Trophoblast cell (in vitro differentiated cells and primary cell): ENCODE data around the gene RPL39L. TPM values are rescaled to one million over a fixed set of nuclear protein-coding genes. Genes with fewer than 3 reads are reported as not detected.

ENCODE experiments used
- DNase-seq, 2 donors: peaks; one replicate each; pipeline ENCODE4 v3.0.0-alpha.2; 2016
- H2AFZ ChIP-seq: 2 replicates; pipeline ENCODE4 v1.6.1; 2013; ENCODE audit warnings: low read length, moderate library complexity, mild to moderate bottlenecking; ENCODE audit not compliant: insufficient read depth, poor library complexity
- H2AK5ac ChIP-seq: 2 replicates; pipeline ENCODE4 v1.6.1; 2013; ENCODE audit warnings: mild to moderate bottlenecking, low read length
- H2BK120ac ChIP-seq: 2 replicates; pipeline ENCODE4 v1.6.1; 2013; ENCODE audit warnings: low read length, mild to moderate bottlenecking, moderate library complexity; ENCODE audit not compliant: insufficient read depth, poor library complexity
- H2BK12ac ChIP-seq: 2 replicates; pipeline ENCODE4 v1.6.1; 2013; ENCODE audit warnings: mild to moderate bottlenecking, low read length, moderate library complexity
- H2BK5ac ChIP-seq: 2 replicates; pipeline ENCODE4 v1.6.1; 2013; ENCODE audit warnings: low read length, low read depth, moderate library complexity, mild to moderate bottlenecking; ENCODE audit not compliant: poor library complexity
- H3K14ac ChIP-seq: 2 replicates; pipeline ENCODE4 v1.6.1; 2013; ENCODE audit warnings: mild to moderate bottlenecking, low read length
- H3K18ac ChIP-seq: 2 replicates; pipeline ENCODE4 v1.6.1; 2013; ENCODE audit warnings: mild to moderate bottlenecking, low read length
- H3K23ac ChIP-seq: 2 replicates; pipeline ENCODE4 v1.6.1; 2013; ENCODE audit warnings: low read length
- H3K27ac ChIP-seq: 2 replicates; pipeline ENCODE4 v1.5.1; 2013; ENCODE audit warnings: low read depth, mild to moderate bottlenecking, inconsistent platforms, low read length, moderate library complexity
- H3K27me3 ChIP-seq: 2 replicates; pipeline ENCODE4 v1.6.1; 2013; ENCODE audit warnings: inconsistent platforms, mild to moderate bottlenecking, low read length, moderate library complexity; ENCODE audit not compliant: insufficient read depth
- H3K36me3 ChIP-seq, 2 experiments: 1 replicate in 1 of 2; 2 replicates in 1 of 2; pipeline ENCODE4 v1.6.1; 2013; ENCODE audit warnings: low read length in 2 of 2, mild to moderate bottlenecking in 2 of 2, moderate library complexity in 1 of 2; ENCODE audit not compliant: insufficient read depth in 2 of 2, control insufficient read depth in 1 of 2
- H3K4ac ChIP-seq: 2 replicates; pipeline ENCODE4 v1.6.1; 2013; ENCODE audit warnings: low read depth, mild to moderate bottlenecking, low read length, moderate library complexity
- H3K4me1 ChIP-seq, 2 experiments: 1 replicate in 1 of 2; 2 replicates in 1 of 2; pipeline ENCODE4 v1.6.1; 2013; ENCODE audit warnings: low read length in 2 of 2, mild to moderate bottlenecking in 2 of 2, moderate library complexity in 1 of 2; ENCODE audit not compliant: insufficient read depth in 2 of 2, control insufficient read depth in 1 of 2
- H3K4me2 ChIP-seq: 2 replicates; pipeline ENCODE4 v1.6.1; 2013; ENCODE audit warnings: inconsistent platforms, mild to moderate bottlenecking, low read length, moderate library complexity
- H3K4me3 ChIP-seq: 2 replicates; pipeline ENCODE4 v1.5.1; 2013; ENCODE audit warnings: mild to moderate bottlenecking, low read depth, low read length, inconsistent platforms
- H3K79me1 ChIP-seq: one replicate; pipeline ENCODE4 v1.6.1; 2013; ENCODE audit warnings: low read length
- H3K79me2 ChIP-seq: 2 replicates; pipeline ENCODE4 v1.6.1; 2013; ENCODE audit warnings: low read length, mild to moderate bottlenecking; ENCODE audit not compliant: control insufficient read depth, insufficient read depth, poor library complexity
- H3K9ac ChIP-seq: 2 replicates; pipeline ENCODE4 v1.6.1; 2013; ENCODE audit warnings: mild to moderate bottlenecking, low read length
- H3K9me3 ChIP-seq: 2 replicates; pipeline ENCODE4 v1.6.1; 2013; ENCODE audit warnings: low read depth, mild to moderate bottlenecking, control low read depth, inconsistent platforms, low read length; ENCODE audit not compliant: insufficient read depth
- H4K12ac ChIP-seq: 2 replicates; pipeline ENCODE4 v1.6.1; 2013; ENCODE audit warnings: low read depth, mild to moderate bottlenecking, low read length, moderate library complexity
- H4K8ac ChIP-seq: 2 replicates; pipeline ENCODE4 v1.6.1; 2013; ENCODE audit warnings: low read depth, mild to moderate bottlenecking, low read length, moderate library complexity
- H4K91ac ChIP-seq: one replicate; pipeline ENCODE4 v1.6.1; 2013; ENCODE audit warnings: low read depth, mild to moderate bottlenecking, low read length, moderate library complexity
- WGBS: extraction: QIAGEN DNeasy Blood & Tissue Kit; methylation state at CpG from one replicate; pipeline ENCODE4 v1.1.7; 2013; ENCODE audit warnings: missing lambda C conversion rate; ENCODE audit not compliant: insufficient read length, insufficient coverage; ENCODE audit errors: extremely low coverage; 5-methylcytosine and 5-hydroxymethylcytosine counted together
- polyA plus RNA-seq: library from polyadenylated mRNA; stranded (reverse); fragments of 200-250 nt; gene quantifications from 2 replicates; pipeline ENCODE4 v1.2.3, GENCODE V29; 2013

The RPL39L gene
- 30.4 and 31.7 TPM in 2 replicates for polyA plus RNA-seq

- H4K91ac ChIP-seq = peak within 1 kb of the TSS; percentile 77
- H3K79me2 ChIP-seq = peaks cover 4% of the 10 kb centered on the region
- peak within 1 kb of the TSS; percentile 87 for H3K14ac ChIP-seq
- H2BK120ac ChIP-seq = peak within 1 kb of the TSS; percentile 70
- peak within 1 kb of the TSS; percentile 82 for H3K4ac ChIP-seq
- peaks cover 1% of the 10 kb centered on the region for H3K9me3 ChIP-seq
- no CpG with 5 or more reads among the region's 69 CpGs for WGBS
- peaks cover 0 to 2% of the 10 kb centered on the region in 2 experiments for H3K36me3 ChIP-seq
- peak within 1 kb of the TSS; percentile 80 for H4K12ac ChIP-seq
- H3K9ac ChIP-seq = peak within 1 kb of the TSS; percentile 92
- H3K4me3 ChIP-seq = peak within 1 kb of the TSS; percentile 79
- H3K18ac ChIP-seq = peak within 1 kb of the TSS; percentile 86
- peaks cover 7% of the 10 kb centered on the region for H3K79me1 ChIP-seq
- peak within 1 kb of the TSS; percentile 80 for H3K27ac ChIP-seq
- H2AFZ ChIP-seq = peak within 1 kb of the TSS; percentile 90
- no peak within 1 kb of the TSS for H3K23ac ChIP-seq
- H4K8ac ChIP-seq = peak within 1 kb of the TSS; percentile 95
- H3K27me3 ChIP-seq = peaks cover 4% of the 10 kb centered on the region
- DNase-seq = peak; percentile 90 to 96
- H2BK12ac ChIP-seq = no peak within 1 kb of the TSS
- H3K4me2 ChIP-seq = peak within 1 kb of the TSS; percentile 86
- H3K4me1 ChIP-seq = peaks cover 0 to 7% of the 10 kb centered on the region in 2 experiments
- H2AK5ac ChIP-seq = no peak within 1 kb of the TSS
- H2BK5ac ChIP-seq = peak within 1 kb of the TSS; percentile 42
These were observed at the start of gene RPL39L for GRCh38 chr3:187139126-187139894. Gene RPL39L (minus strand): TSS chr3:187139496. CDS start chr3:187121300, 18,196 bp downstream.

GRCh38 chr3:187188931-187189330, 49.6 kb upstream of the RPL39L start:
- H3K23ac ChIP-seq = no peak overlapping the region
- H3K4me3 ChIP-seq = no peak overlapping the region
- H3K14ac ChIP-seq = no peak overlapping the region
- H3K9me3 ChIP-seq = no peaks in the 10 kb centered on the region
- no peaks in the 10 kb centered on the region for H3K27me3 ChIP-seq
- no peak overlapping the region for H3K18ac ChIP-seq
- H3K4me1 ChIP-seq = peaks cover 4 to 7% of the 10 kb centered on the region in 2 experiments
- H3K36me3 ChIP-seq = no peaks in the 10 kb centered on the region
- H2BK120ac ChIP-seq = no peak overlapping the region
- H2AFZ ChIP-seq = no peak overlapping the region
- no peak overlapping the region for H3K4me2 ChIP-seq
- no peak overlapping the region for H2BK12ac ChIP-seq
- no peak overlapping the region for H4K12ac ChIP-seq
- H3K4ac ChIP-seq = no peak overlapping the region
- no peak overlapping the region for H3K9ac ChIP-seq
- DNase-seq = no peak
- H2BK5ac ChIP-seq = no peak overlapping the region
- peaks cover 5% of the 10 kb centered on the region for H3K79me1 ChIP-seq
- H2AK5ac ChIP-seq = no peak overlapping the region
- no peak overlapping the region for H4K8ac ChIP-seq
- no peak overlapping the region for H3K27ac ChIP-seq
- H4K91ac ChIP-seq = no peak overlapping the region
- H3K79me2 ChIP-seq = peaks cover 2% of the 10 kb centered on the region
- no CpG with 5 or more reads among the region's 2 CpGs for WGBS

GRCh38 chr3:187186801-187187421, 47.6 kb upstream of the RPL39L start:
- Histone ChIP-seq H3K18ac (peak overlapping the region; percentile 32), H3K4me2 (peak overlapping the region; percentile 16), H2BK12ac (peak overlapping the region; percentile 62), H2AFZ (no peak overlapping the region), H3K23ac (no peak overlapping the region), H3K79me2 (peaks cover 2% of the 10 kb centered on the region), H3K79me1 (peaks cover 7% of the 10 kb centered on the region), H3K9ac (no peak overlapping the region), H2BK120ac (peak overlapping the region; percentile 40), H3K27ac (peak overlapping the region; percentile 65), H3K9me3 (no peaks in the 10 kb centered on the region), H4K12ac (no peak overlapping the region), H3K4me1 (peaks cover 4 to 10% of the 10 kb centered on the region in 2 experiments), H3K27me3 (no peaks in the 10 kb centered on the region), H3K14ac (peak overlapping the region; percentile 58), H3K4me3 (no peak overlapping the region), H2AK5ac (no peak overlapping the region), H2BK5ac (peak overlapping the region; percentile 46), H4K8ac (peak overlapping the region; percentile 27), H4K91ac (peak overlapping the region; percentile 33), H3K4ac (no peak overlapping the region), H3K36me3 (no peaks in the 10 kb centered on the region)
- peak; percentile 89 to 96 for DNase-seq
- WGBS = no CpG with 5 or more reads among the region's 5 CpGs

- DNase-seq = no peak
- peaks cover 4 to 10% of the 10 kb centered on the region in 2 experiments for H3K4me1 ChIP-seq
- peak overlapping the region; percentile 16 for H3K4me2 ChIP-seq
- H3K36me3 ChIP-seq = no peaks in the 10 kb centered on the region
- H3K4ac ChIP-seq = no peak overlapping the region
- no peak overlapping the region for H2BK12ac ChIP-seq
- no peak overlapping the region for H2BK120ac ChIP-seq
- no peak overlapping the region for H3K23ac ChIP-seq
- H3K9ac ChIP-seq = no peak overlapping the region
- H4K12ac ChIP-seq = no peak overlapping the region
- no peak overlapping the region for H4K8ac ChIP-seq
- H3K18ac ChIP-seq = no peak overlapping the region
- H3K27me3 ChIP-seq = no peaks in the 10 kb centered on the region
- peaks cover 7% of the 10 kb centered on the region for H3K79me1 ChIP-seq
- H2BK5ac ChIP-seq = no peak overlapping the region
- WGBS = no CpG with 5 or more reads among the region's 2 CpGs
- peaks cover 2% of the 10 kb centered on the region for H3K79me2 ChIP-seq
- H3K14ac ChIP-seq = no peak overlapping the region
- no peak overlapping the region for H2AFZ ChIP-seq
- no peak overlapping the region for H3K4me3 ChIP-seq
- H3K27ac ChIP-seq = peak overlapping the region; percentile 65
- H4K91ac ChIP-seq = no peak overlapping the region
- no peaks in the 10 kb centered on the region for H3K9me3 ChIP-seq
- no peak overlapping the region for H2AK5ac ChIP-seq
These were observed 47.1 kb upstream of the RPL39L start for GRCh38 chr3:187186375-187186774.
